Endodermal cell (in vitro differentiated cells): Measurements from ENCODE around the gene HNRNPA1. TPM values are rescaled to one million over a fixed set of nuclear protein-coding genes. Genes with fewer than 3 reads are reported as not detected.

Experiments used
- DNase-seq: peaks from one replicate; pipeline ENCODE4 v3.0.0-alpha.2; 2017
- H3K27ac ChIP-seq: 2 replicates; pipeline ENCODE4 v1.5.1; 2013; ENCODE audit warnings: mild to moderate bottlenecking, low read depth, low read length, moderate library complexity
- H3K27me3 ChIP-seq: 2 replicates; pipeline ENCODE4 v1.6.1; 2013; ENCODE audit warnings: mild to moderate bottlenecking, low read length, moderate library complexity; ENCODE audit not compliant: insufficient read depth, control insufficient read depth, poor library complexity, severe bottlenecking
- H3K36me3 ChIP-seq: 2 replicates; pipeline ENCODE4 v1.7.0; 2013; ENCODE audit warnings: mild to moderate bottlenecking, low read length, moderate library complexity; ENCODE audit not compliant: control insufficient read depth, insufficient read depth
- H3K4me1 ChIP-seq: one replicate; pipeline ENCODE4 v1.7.0; 2013; ENCODE audit warnings: low read length; ENCODE audit not compliant: control insufficient read depth, insufficient read depth
- H3K4me3 ChIP-seq: 2 replicates; pipeline ENCODE4 v1.5.1; 2013; ENCODE audit warnings: mild to moderate bottlenecking, low read length, moderate library complexity
- H3K9ac ChIP-seq: 2 replicates; pipeline ENCODE4 v1.6.1; 2013; ENCODE audit warnings: mild to moderate bottlenecking, low read length, moderate library complexity; ENCODE audit not compliant: poor library complexity, severe bottlenecking; ENCODE audit errors: extremely low read depth
- H3K9me3 ChIP-seq: 2 replicates; pipeline ENCODE4 v1.6.1; 2013; ENCODE audit warnings: mild to moderate bottlenecking, low read length, moderate library complexity; ENCODE audit not compliant: control insufficient read depth
- H3K27ac Mint-ChIP-seq: 2 replicates; pipeline ENCODE4 v1.8.0; 2020; ENCODE audit warnings: mixed read lengths
- H3K27me3 Mint-ChIP-seq: 2 replicates; pipeline ENCODE4 v1.8.0; 2021; ENCODE audit warnings: mild to moderate bottlenecking, mixed read lengths; ENCODE audit not compliant: insufficient read depth
- H3K36me3 Mint-ChIP-seq: 2 replicates; pipeline ENCODE4 v1.8.0; 2020; ENCODE audit warnings: low read depth, mixed read lengths
- H3K4me1 Mint-ChIP-seq: 2 replicates; pipeline ENCODE4 v1.8.0; 2020; ENCODE audit warnings: mixed read lengths
- H3K4me3 Mint-ChIP-seq: 2 replicates; pipeline ENCODE4 v1.8.0; 2020; ENCODE audit warnings: mild to moderate bottlenecking, moderate library complexity, mixed read lengths
- H3K9me3 Mint-ChIP-seq: 2 replicates; pipeline ENCODE4 v1.8.0; 2020; ENCODE audit warnings: mild to moderate bottlenecking, mixed read lengths
- WGBS, 2 experiments: methylation state at CpG; one replicate each; pipeline versions ENCODE4 v1.1.5 to v1.1.7; 2013; ENCODE audit warnings: missing lambda C conversion rate in 2 of 2, mixed read lengths in 1 of 2; ENCODE audit not compliant: insufficient coverage in 1 of 2, insufficient read length in 1 of 2; 5-methylcytosine and 5-hydroxymethylcytosine counted together
- total RNA-seq, 2 donors: library from RNA; stranded (reverse); fragmentation: NEBNext Ultra II Directional in 1 of 2; extraction: Animal tissue kit (Norgen Biotek cat#: 25700) in 1 of 2; gene quantifications; 2 replicates in 1 of 2; 3 replicates in 1 of 2; pipeline ENCODE4 v1.2.1, GENCODE V29; 2021
- TF ChIP-seq, protein P1 (sequence below): fragments of 200-600 bp; sonication (generic); conservative IDR thresholded peaks from 2 replicates; pipeline ENCODE4 v1.5.0; 2021; ENCODE audit warnings: antibody characterized with exemption, mild to moderate bottlenecking

Gene HNRNPA1
- total RNA-seq, 2 donors from 2014 or later, result 2,414 to 2,488 TPM

DNA sequence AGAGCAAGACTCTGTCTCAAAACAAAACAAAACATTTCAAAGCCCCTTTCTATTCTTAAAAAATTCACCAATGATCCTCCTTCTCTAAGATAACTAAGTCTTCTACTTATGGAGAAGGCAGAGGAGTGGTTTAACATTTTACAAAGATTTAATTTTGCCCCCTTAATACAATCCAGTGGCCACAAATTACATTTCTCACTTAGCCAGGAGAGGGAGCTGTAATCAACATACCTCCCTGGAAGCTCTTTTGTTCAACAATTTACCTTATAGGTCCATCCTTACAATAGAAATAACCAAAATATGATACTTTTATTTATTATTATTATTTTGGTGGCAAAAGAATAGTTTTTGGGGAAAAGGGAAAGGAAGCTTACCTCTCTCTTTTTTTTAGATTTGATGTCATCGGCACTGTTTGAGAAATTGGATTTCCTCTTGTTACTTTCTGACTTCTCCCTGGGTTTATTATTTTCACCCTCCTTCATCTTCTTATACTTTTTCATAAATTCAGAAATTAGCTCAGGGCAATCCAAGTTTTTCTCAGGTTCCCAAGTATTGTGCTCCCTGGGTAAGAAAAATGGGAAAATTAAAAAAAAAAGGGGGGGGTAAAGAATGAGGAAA lies 28.8 kb upstream of the HNRNPA1 start:
- peaks cover 72% of the 10 kb centered on the region for H3K36me3 Mint-ChIP-seq

DNA sequence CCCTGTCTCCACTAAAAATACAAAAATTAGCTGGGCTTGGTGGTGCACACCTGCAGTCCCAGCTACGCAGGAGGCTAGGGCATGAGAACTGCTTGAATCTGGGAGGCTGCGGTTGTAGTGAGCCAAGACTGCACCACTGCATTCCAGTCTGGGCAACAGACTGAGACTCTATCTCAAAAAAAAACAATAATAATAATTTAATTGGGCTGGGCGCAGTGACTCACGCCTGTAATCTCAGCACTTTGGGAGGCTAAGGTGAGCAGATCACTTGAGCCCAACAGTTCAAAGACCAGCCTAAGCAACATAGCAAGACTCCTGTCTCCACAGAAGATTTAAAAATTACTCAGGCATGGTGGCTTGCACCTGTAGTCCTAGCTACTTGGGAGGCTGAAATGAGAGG lies 27.3 kb upstream of the HNRNPA1 start:
- Mint-ChIP-seq H3K36me3 (peaks cover 69% of the 10 kb centered on the region), H3K9me3 (no peaks in the 10 kb centered on the region), H3K27ac (no peak overlapping the region), H3K27me3 (no peaks in the 10 kb centered on the region), H3K4me3 (no peak overlapping the region), H3K4me1 (peaks cover 12% of the 10 kb centered on the region)
- WGBS, 2 experiments, result 97 to 100% methylated on average over 2 to 4 of the region's 4 CpGs
- H3K9me3 ChIP-seq, result no peaks in the 10 kb centered on the region
- peaks cover 77% of the 10 kb centered on the region for H3K36me3 ChIP-seq
- H3K9ac ChIP-seq, result no peak overlapping the region
- no peak overlapping the region for H3K27ac ChIP-seq
- DNase-seq, result no peak
- no peaks in the 10 kb centered on the region for H3K27me3 ChIP-seq
- peaks cover 12% of the 10 kb centered on the region for H3K4me1 ChIP-seq
- no peak overlapping the region for H3K4me3 ChIP-seq
- TF ChIP-seq, protein P1, sequence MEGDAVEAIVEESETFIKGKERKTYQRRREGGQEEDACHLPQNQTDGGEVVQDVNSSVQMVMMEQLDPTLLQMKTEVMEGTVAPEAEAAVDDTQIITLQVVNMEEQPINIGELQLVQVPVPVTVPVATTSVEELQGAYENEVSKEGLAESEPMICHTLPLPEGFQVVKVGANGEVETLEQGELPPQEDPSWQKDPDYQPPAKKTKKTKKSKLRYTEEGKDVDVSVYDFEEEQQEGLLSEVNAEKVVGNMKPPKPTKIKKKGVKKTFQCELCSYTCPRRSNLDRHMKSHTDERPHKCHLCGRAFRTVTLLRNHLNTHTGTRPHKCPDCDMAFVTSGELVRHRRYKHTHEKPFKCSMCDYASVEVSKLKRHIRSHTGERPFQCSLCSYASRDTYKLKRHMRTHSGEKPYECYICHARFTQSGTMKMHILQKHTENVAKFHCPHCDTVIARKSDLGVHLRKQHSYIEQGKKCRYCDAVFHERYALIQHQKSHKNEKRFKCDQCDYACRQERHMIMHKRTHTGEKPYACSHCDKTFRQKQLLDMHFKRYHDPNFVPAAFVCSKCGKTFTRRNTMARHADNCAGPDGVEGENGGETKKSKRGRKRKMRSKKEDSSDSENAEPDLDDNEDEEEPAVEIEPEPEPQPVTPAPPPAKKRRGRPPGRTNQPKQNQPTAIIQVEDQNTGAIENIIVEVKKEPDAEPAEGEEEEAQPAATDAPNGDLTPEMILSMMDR, result no peak

More for the DNA sequence above, 28.8 kb upstream of the HNRNPA1 start:
- 100% methylated on average over 1 of the region's 1 CpG for WGBS, 2 experiments
- Histone ChIP-seq H3K27ac (no peak overlapping the region), H3K9ac (no peak overlapping the region), H3K9me3 (no peaks in the 10 kb centered on the region), H3K27me3 (no peaks in the 10 kb centered on the region), H3K36me3 (peaks cover 80% of the 10 kb centered on the region), H3K4me1 (no peaks in the 10 kb centered on the region), H3K4me3 (no peak overlapping the region)
- Mint-ChIP-seq H3K9me3 (no peaks in the 10 kb centered on the region), H3K27ac (peak overlapping the region; percentile 6), H3K27me3 (no peaks in the 10 kb centered on the region), H3K4me1 (no peaks in the 10 kb centered on the region), H3K4me3 (no peak overlapping the region)
- TF ChIP-seq, protein P1, result peak; percentile 86
- DNase-seq, result no peak

DNA sequence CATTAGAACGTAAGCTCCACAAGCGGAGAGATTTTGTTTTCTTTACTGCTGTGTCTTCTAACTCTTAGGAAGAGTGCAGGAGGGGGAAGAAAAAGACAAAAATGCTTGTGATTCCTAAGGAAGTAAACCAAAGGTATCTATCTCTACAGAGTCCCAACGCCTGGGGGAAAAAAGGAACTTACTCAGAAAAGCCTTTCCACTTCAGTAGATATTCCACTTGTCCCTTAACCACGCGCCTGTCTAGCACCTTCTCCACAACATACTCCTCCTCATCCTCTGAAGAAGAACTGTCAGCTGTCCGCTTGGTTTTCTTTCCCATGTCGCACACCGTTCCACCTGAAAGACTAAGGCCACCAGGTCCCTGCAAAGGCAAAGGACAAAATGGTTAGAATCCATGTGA lies 23.2 kb upstream of the HNRNPA1 start:
- H3K4me1 Mint-ChIP-seq, result peaks cover 37% of the 10 kb centered on the region
- H3K9ac ChIP-seq, result no peak overlapping the region

More for the DNA sequence above, 23.2 kb upstream of the HNRNPA1 start:
- WGBS, 2 experiments, result 90 to 94% methylated on average over 5 to 8 of the region's 8 CpGs
- TF ChIP-seq, protein P1, result no peak
- DNase-seq, result no peak
- H3K27ac Mint-ChIP-seq, result peak overlapping the region; percentile 94
- peak overlapping the region; percentile 93 for H3K27ac ChIP-seq
- no peaks in the 10 kb centered on the region for H3K27me3 ChIP-seq
- no peaks in the 10 kb centered on the region for H3K9me3 Mint-ChIP-seq
- H3K4me3 Mint-ChIP-seq, result peak overlapping the region; percentile 64
- no peaks in the 10 kb centered on the region for H3K27me3 Mint-ChIP-seq
- no peaks in the 10 kb centered on the region for H3K9me3 ChIP-seq
- H3K36me3 Mint-ChIP-seq, result peaks cover 44% of the 10 kb centered on the region
- H3K36me3 ChIP-seq, result peaks cover 51% of the 10 kb centered on the region
- peaks cover 22% of the 10 kb centered on the region for H3K4me1 ChIP-seq
- peak overlapping the region; percentile 80 for H3K4me3 ChIP-seq
